Activated gamma-delta T cell treated with Interleukin-2 at 50 U/mL for 16 hours (primary cell): Measurements from ENCODE around the gene ABTB2.

Experiments used
- DNase-seq: peaks from one replicate; pipeline ENCODE4 v3.0.0-alpha.2; 2020

The ABTB2 gene

GRCh38 chr11:34280945-34281872 lies 76.6 kb downstream of the ABTB2 start:
- no peak for DNase-seq

GRCh38 chr11:34278693-34279297 lies 79.0 kb downstream of the ABTB2 start:
- DNase-seq: no peak

GRCh38 chr11:34278175-34278574 lies 79.6 kb downstream of the ABTB2 start:
- no peak for DNase-seq

GRCh38 chr11:34277171-34277570 lies 80.6 kb downstream of the ABTB2 start:
- DNase-seq: no peak

GRCh38 chr11:34276352-34276864 lies 81.4 kb downstream of the ABTB2 start:
- DNase-seq: no peak

- no peak for DNase-seq
These were observed 82.3 kb downstream of the ABTB2 start for GRCh38 chr11:34275486-34275885.

- DNase-seq: no peak
These were observed 83.0 kb downstream of the ABTB2 start for GRCh38 chr11:34274712-34275398.

- DNase-seq: no peak
These were observed 84.7 kb downstream of the ABTB2 start for GRCh38 chr11:34273099-34273498.

GRCh38 chr11:34271727-34272126 lies 86.1 kb downstream of the ABTB2 start:
- no peak for DNase-seq

- no peak for DNase-seq
These were observed 87.1 kb downstream of the ABTB2 start for GRCh38 chr11:34270711-34271110.

- no peak for DNase-seq
These were observed 88.0 kb downstream of the ABTB2 start for GRCh38 chr11:34269694-34270245.

GRCh38 chr11:34268906-34269430 lies 88.8 kb downstream of the ABTB2 start:
- DNase-seq: no peak

- no peak for DNase-seq
These were observed 90.4 kb downstream of the ABTB2 start for GRCh38 chr11:34267417-34267816.

- DNase-seq: no peak
These were observed 90.8 kb downstream of the ABTB2 start for GRCh38 chr11:34267013-34267412.

- no peak for DNase-seq
These were observed 91.5 kb downstream of the ABTB2 start for GRCh38 chr11:34266090-34266912.

GRCh38 chr11:34264303-34265110 lies 93.3 kb downstream of the ABTB2 start:
- DNase-seq: no peak

GRCh38 chr11:34263441-34264091 lies 94.2 kb downstream of the ABTB2 start:
- no peak for DNase-seq

- DNase-seq: no peak
These were observed 95.2 kb downstream of the ABTB2 start for GRCh38 chr11:34262531-34263081.

- no peak for DNase-seq
These were observed 96.0 kb downstream of the ABTB2 start for GRCh38 chr11:34261820-34262219.

GRCh38 chr11:34261095-34261494 lies 96.7 kb downstream of the ABTB2 start:
- no peak for DNase-seq
